ENCODE results near the gene MDC1. TPM values are rescaled to one million over a fixed set of nuclear protein-coding genes. Genes with fewer than 3 reads are reported as not detected.

MDC1 gene
- total and polyA plus RNA-seq, 8 donors, result 12.3 to 28.0 (median 15.5) TPM

DNA sequence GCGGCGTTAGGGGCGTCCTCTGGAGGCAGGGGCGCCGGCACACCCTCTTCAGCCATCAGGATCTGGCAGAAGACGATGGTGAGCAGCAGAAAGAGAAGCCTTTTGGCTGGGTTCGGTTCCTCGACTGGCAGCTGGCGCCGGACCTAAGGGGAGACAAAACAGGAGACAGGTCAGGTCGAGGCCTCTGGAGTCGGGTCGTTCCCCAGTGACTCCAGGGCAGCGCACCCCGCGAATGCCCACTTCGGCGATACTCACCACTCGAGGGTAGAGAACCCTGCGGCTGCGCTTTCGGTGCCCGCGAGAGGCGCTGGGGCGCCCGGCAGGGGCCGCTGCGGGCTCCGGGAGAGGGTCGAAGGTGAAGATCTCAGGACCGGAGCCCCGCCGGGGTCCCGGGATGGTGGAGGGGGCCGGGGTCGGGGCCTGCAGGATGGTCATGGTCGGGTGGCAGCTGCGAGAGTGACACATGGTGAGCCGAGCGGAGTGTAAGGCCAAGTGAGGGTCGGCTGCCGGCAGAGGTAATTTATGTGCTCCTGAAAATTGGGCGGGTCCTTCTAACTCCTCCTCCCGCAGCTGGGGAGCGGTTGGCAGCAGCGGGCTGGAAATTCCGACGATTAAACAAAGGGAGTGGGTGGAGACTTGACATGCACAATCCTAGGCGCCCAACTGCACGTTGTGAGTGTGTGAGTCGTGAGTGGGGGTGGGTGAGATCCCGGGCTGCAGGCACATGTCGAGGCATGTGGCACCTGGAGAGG, 27.1 kb upstream of the MDC1 start, which contains the start of gene IER3:
IER3 (minus strand) TSS at position 494 of the 752 bp plus-strand sequence; CDS start at position 465, 29 bp downstream.
- H3K9me3 ChIP-seq, result no peaks in the 10 kb centered on the region
- ATAC-seq (peak; percentile 49 to 62 (median 57)), DNase-seq (peak; percentile 86 to 93 (median 92)), FAIRE-seq (no peak)
- WGBS, 2 donors, result 0 to 1% methylated on average over 51 to 54 of the region's 54 CpGs
- peaks cover 22 to 42% (median 26%) of the 10 kb centered on the region in 3 donors for H3K4me1 ChIP-seq
- H3K4me3 ChIP-seq, result peak within 1 kb of the TSS; percentile 45 to 97 (median 78)
- TF ChIP-seq, protein P1, sequence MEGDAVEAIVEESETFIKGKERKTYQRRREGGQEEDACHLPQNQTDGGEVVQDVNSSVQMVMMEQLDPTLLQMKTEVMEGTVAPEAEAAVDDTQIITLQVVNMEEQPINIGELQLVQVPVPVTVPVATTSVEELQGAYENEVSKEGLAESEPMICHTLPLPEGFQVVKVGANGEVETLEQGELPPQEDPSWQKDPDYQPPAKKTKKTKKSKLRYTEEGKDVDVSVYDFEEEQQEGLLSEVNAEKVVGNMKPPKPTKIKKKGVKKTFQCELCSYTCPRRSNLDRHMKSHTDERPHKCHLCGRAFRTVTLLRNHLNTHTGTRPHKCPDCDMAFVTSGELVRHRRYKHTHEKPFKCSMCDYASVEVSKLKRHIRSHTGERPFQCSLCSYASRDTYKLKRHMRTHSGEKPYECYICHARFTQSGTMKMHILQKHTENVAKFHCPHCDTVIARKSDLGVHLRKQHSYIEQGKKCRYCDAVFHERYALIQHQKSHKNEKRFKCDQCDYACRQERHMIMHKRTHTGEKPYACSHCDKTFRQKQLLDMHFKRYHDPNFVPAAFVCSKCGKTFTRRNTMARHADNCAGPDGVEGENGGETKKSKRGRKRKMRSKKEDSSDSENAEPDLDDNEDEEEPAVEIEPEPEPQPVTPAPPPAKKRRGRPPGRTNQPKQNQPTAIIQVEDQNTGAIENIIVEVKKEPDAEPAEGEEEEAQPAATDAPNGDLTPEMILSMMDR (IDR thresholded peaks at IDR 0.05), result peak in 3 of 4 donors; percentile 10 to 55 (median 27)
- no peaks in the 10 kb centered on the region for H3K27me3 ChIP-seq
- H3K36me3 ChIP-seq, result peaks cover 0 to 5% (median 0%) of the 10 kb centered on the region in 3 donors
- H3K27ac ChIP-seq, result peak within 1 kb of the TSS; percentile 91 to 98 (median 95)
- intact Hi-C loops (cut with DNase I), result no loop called here

DNA sequence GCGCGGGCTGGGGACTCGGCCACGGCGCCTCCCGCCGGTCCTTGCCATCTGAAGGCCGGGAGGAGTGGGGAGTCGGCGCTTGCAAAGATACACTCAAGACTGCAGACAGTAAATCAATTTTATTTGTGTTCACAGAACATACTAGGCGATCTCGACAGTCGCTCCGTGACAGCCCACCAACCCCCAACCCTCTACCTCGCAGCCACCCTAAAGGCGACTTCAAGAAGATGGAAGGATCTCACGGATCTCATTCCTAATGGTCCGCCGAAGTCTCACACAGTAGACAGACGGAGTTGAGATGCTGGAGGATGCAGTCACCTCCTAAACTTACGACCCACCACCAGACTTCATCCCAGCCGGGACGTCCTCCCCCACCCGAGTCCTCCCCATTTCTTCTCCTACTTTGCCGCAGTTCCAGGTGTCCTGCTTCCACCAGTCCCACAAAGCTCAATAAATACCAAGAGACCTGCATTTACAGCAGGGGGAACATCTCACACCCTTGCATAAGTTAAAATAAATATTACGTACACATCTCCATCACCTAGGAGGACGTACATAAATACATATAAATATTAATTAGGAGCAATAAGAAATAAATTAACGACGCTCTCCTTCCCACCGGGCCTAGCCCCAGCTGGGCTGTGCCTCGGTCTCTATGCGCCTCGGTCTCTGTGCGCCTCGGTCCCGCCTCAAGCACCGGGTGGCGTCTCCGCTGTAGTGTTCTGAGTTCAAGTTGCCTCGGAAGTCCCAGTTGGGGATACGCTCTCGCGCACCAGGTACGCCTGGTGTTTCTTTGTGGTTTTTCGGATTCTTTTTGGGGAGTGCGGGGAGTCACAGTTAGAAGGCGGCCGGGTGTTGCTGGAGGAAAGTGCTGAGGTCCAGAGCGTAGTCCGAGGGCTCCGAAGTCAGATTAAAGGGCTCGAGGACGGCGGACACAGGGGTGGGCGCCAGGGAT, 26.3 kb upstream of the MDC1 start:
- no peaks in the 10 kb centered on the region for H3K27me3 ChIP-seq
- peak overlapping the region; percentile 45 to 97 (median 78) for H3K4me3 ChIP-seq
- ATAC-seq (peak; percentile 11 to 26 (median 20)), DNase-seq (peak in 4 of 6 donors; percentile 53 to 69 (median 58)), FAIRE-seq (no peak)
- TF ChIP-seq, protein P1 (IDR thresholded peaks at IDR 0.05), result no peak
- H3K4me1 ChIP-seq, result peaks cover 17 to 42% (median 18%) of the 10 kb centered on the region in 3 donors
- intact Hi-C loops (cut with DNase I), result no loop called here
- WGBS, 2 donors, result 2% methylated on average over 55 of the region's 55 CpGs
- no peaks in the 10 kb centered on the region for H3K9me3 ChIP-seq
- peak overlapping the region; percentile 91 to 98 (median 95) for H3K27ac ChIP-seq
- peaks cover 0 to 8% (median 0%) of the 10 kb centered on the region in 3 donors for H3K36me3 ChIP-seq

DNA sequence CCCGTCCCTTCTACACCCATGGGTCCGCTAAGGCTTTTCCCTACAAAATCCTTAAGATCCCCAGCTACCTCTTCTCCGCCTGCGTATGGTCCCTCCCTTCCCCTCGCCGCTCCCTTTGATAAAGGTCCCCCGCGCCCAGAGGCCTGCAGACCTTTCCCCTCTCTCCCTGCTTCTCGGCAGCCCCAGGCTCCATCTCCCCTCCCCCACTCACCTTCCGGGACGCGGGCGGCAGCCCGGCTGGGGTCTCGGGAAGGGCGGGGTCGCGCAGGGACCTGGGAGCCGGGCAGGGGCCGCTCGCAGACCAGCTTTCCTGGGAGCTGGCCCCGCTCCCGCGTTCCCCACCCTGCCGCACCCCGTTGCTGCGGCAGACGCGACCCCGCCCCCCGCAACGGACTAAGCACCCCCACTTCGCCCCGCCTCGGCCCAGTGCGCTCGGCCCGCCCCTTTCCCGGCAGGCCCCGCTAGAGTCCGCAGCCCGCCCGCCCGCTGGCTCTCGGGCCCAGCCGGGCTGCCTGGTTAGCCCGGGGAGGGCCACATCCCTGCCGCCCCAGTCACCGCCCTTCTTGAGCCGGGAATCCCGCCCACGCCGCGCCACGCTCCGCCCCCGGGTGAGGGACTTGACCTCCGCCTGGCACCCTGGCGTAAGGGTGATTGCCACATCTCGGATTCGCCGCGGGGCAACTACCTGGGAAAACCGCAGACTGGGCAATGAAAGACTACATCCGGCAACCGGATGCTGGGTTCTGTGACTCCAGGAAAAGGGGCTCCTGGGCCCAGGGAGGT, 25.4 kb upstream of the MDC1 start, which contains the start of gene FLOT1:
FLOT1 (minus strand) TSS at position 372 of the 783 bp plus-strand sequence. CDS start 498 bp downstream, outside the sequence.
- WGBS, 2 donors, result 1% methylated on average over 57 to 66 of the region's 66 CpGs
- peak; percentile 81 to 86 (median 82) for ATAC-seq
- H3K9me3 ChIP-seq, result no peaks in the 10 kb centered on the region
- intact Hi-C loops (cut with DNase I), result no loop called here
- peak within 1 kb of the TSS; percentile 67 to 97 (median 88) for H3K4me3 ChIP-seq
- peak; percentile 99 for DNase-seq
- TF ChIP-seq, protein P1 (IDR thresholded peaks at IDR 0.05), result no peak
- no peak for FAIRE-seq
- no peaks in the 10 kb centered on the region for H3K27me3 ChIP-seq
- H3K4me1 ChIP-seq, result peaks cover 9 to 40% (median 16%) of the 10 kb centered on the region in 3 donors
- H3K36me3 ChIP-seq, result peaks cover 0 to 8% (median 0%) of the 10 kb centered on the region in 3 donors
- peak within 1 kb of the TSS; percentile 91 to 98 (median 95) for H3K27ac ChIP-seq

DNA sequence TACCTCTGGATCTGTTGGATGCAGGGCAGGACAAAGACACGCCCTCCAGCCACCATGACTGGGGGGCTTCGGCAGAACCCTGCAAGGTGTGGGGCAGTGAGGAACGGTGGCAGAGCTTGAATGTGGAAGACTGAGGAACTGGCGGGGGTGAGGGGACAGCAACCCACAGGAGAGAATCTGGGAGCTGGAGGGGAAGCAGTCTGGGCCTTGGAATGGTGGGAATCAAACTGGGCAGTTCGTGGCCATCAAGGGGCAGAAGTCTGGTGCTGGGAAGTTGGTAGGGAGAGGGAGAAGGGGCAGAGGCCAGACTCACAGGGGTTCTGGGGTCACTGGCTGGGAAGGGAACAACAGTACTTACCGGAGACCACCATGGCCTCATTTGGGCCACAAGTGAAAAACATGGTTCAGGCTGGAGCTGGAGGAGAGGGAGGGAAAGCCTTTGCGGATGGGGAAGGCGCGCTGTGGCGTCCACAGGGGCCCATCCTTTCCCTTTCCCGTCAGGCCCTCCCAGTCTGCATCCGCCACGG, 24.8 kb upstream of the MDC1 start:
- 7 to 9% methylated on average over 10 to 13 of the region's 13 CpGs for WGBS, 2 donors
- peaks cover 2 to 37% (median 10%) of the 10 kb centered on the region in 3 donors for H3K4me1 ChIP-seq
- FAIRE-seq (no peak), ATAC-seq (peak in 2 of 4 donors; percentile 7 to 21), DNase-seq (no peak)
- peaks cover 0 to 8% (median 0%) of the 10 kb centered on the region in 3 donors for H3K36me3 ChIP-seq
- H3K27me3 ChIP-seq, result no peaks in the 10 kb centered on the region
- peak overlapping the region; percentile 80 to 98 (median 95) for H3K27ac ChIP-seq
- peak overlapping the region; percentile 67 to 97 (median 88) for H3K4me3 ChIP-seq
- no peaks in the 10 kb centered on the region for H3K9me3 ChIP-seq
- intact Hi-C loops (cut with DNase I), result no loop called here
- TF ChIP-seq, protein P1 (IDR thresholded peaks at IDR 0.05), result no peak

Data from pancreas (tissue), 10 donors.